ENCODE data around the gene CPO.

CPO gene

GRCh38 chr2:206974551-206974950, 35.2 kb downstream of the CPO start:
- DNase-seq: no peak

- no peak for DNase-seq
Observed at GRCh38 chr2:206978746-206979145, 39.4 kb downstream of the CPO start.

GRCh38 chr2:206979365-206979764, 40.0 kb downstream of the CPO start:
- no peak for DNase-seq

GRCh38 chr2:206979922-206980321, 40.6 kb downstream of the CPO start:
- no peak for DNase-seq

- no peak for DNase-seq
Observed at GRCh38 chr2:206980413-206980812, 41.1 kb downstream of the CPO start.

GRCh38 chr2:206981086-206981674, 41.9 kb downstream of the CPO start:
- no peak for DNase-seq

- DNase-seq: peak; percentile 80
Observed at GRCh38 chr2:206981739-206982340, 42.5 kb downstream of the CPO start.

GRCh38 chr2:206982360-206982955, 43.1 kb downstream of the CPO start:
- DNase-seq: no peak

GRCh38 chr2:206983161-206983859, 44.0 kb downstream of the CPO start:
- DNase-seq: no peak

- peak; percentile 51 for DNase-seq
Observed at GRCh38 chr2:206984206-206984605, 44.9 kb downstream of the CPO start.

- DNase-seq: no peak
Observed at GRCh38 chr2:206986943-206987342, 47.6 kb downstream of the CPO start.

- DNase-seq: no peak
Observed at GRCh38 chr2:206987810-206988209, 48.5 kb downstream of the CPO start.

GRCh38 chr2:206988884-206989283, 49.6 kb downstream of the CPO start:
- DNase-seq: no peak

GRCh38 chr2:206989311-206989710, 50.0 kb downstream of the CPO start:
- peak; percentile 77 for DNase-seq

GRCh38 chr2:206990360-206990759, 51.0 kb downstream of the CPO start:
- no peak for DNase-seq

GRCh38 chr2:206991070-206991469, 51.8 kb downstream of the CPO start:
- DNase-seq: no peak

- peak; percentile 12 for DNase-seq
Observed at GRCh38 chr2:206993396-206993911, 54.1 kb downstream of the CPO start.

- peak; percentile 74 for DNase-seq
Observed at GRCh38 chr2:206993964-206994363, 54.6 kb downstream of the CPO start.

GRCh38 chr2:206996556-206997065, 57.3 kb downstream of the CPO start:
- peak; percentile 34 for DNase-seq

GRCh38 chr2:207008105-207008990, 69.0 kb downstream of the CPO start:
- DNase-seq: peak; percentile 11

GRCh38 chr2:207012461-207012860, 73.1 kb downstream of the CPO start:
- DNase-seq: no peak

GRCh38 chr2:207014424-207014823, 75.1 kb downstream of the CPO start:
- DNase-seq: no peak
